ENCODE measurements around the gene SAP30L. TPM values are rescaled to one million over a fixed set of nuclear protein-coding genes. Genes with fewer than 3 reads are reported as not detected.

Gene SAP30L
- total RNA-seq, 8 experiments from 2014 or later = 10.0 to 27.3 (median 16.7) TPM

GRCh38 chr5:154485850-154486426 is 40.1 kb downstream of the SAP30L start:
- H3K4me1 ChIP-seq (replicated peaks in 1 of 2) = peaks cover 5 to 11% of the 10 kb centered on the region in 2 donors
- WGBS, 10 experiments = 0 to 34% (median 16%) methylated on average over 2 to 6 of the region's 6 CpGs
- no peak for ATAC-seq (replicated peaks in 6 of 8)
- in situ Hi-C loops (cut with MboI; ENCODE audit: low pct_unique_long_range_greater_than_20kb in 2 of 9, low sequenced_read_pairs in 9 of 9, unreplicated experiment in 9 of 9) = loop anchor here in 3 of 9 experiments (25.0 kb wide), 1 partner anchor 126 kb away; no protein-coding TSS in a partner anchor
- no peak overlapping the region for H3K27ac ChIP-seq
- no peak overlapping the region for H3K4me3 ChIP-seq

GRCh38 chr5:154486427-154486866 is 40.6 kb downstream of the SAP30L start:
- H3K4me3 ChIP-seq = no peak overlapping the region
- in situ Hi-C loops (cut with MboI; ENCODE audit: low pct_unique_long_range_greater_than_20kb in 2 of 9, low sequenced_read_pairs in 9 of 9, unreplicated experiment in 9 of 9) = loop anchor here in 3 of 9 experiments (25.0 kb wide), 1 partner anchor 126 kb away; no protein-coding TSS in a partner anchor
- H3K4me1 ChIP-seq (replicated peaks in 1 of 2) = peaks cover 5 to 11% of the 10 kb centered on the region in 2 donors
- ATAC-seq (replicated peaks in 6 of 8) = peak in 1 of 8 experiments; percentile 40
- 0 to 41% (median 6%) methylated on average over 2 to 4 of the region's 4 CpGs; no CpG with 5 or more reads in 3 of the 10 experiments for WGBS, 10 experiments
- no peak overlapping the region for H3K27ac ChIP-seq

DNA sequence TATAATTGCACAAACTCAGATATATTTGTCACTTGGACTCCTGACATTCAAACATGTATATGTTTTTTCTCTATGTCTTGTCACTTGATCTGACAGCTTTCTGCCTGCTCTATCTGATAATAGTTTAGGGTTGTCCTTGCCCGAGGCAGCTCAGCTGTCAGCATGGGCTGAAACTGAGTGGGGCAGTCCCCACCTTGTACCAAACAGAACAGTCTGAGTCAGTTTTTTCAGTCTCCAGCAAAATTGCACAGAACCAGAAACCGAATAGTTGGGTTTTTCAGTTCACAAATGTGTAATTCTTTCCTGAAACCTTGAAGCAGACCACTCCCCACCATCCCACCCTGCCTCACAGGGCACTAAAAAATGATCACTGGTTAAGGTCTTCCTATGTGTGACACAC is 41.7 kb downstream of the SAP30L start:
- WGBS, 10 experiments = 0 to 25% (median 11%) methylated on average over 1 to 2 of the region's 2 CpGs; no CpG with 5 or more reads in 3 of the 10 experiments
- in situ Hi-C loops (cut with MboI; ENCODE audit: low pct_unique_long_range_greater_than_20kb in 2 of 9, low sequenced_read_pairs in 9 of 9, unreplicated experiment in 9 of 9) = loop anchor here in 3 of 9 experiments (25.0 kb wide), 1 partner anchor 125 kb away; no protein-coding TSS in a partner anchor
- no peak overlapping the region for H3K4me3 ChIP-seq
- no peak overlapping the region for H3K27ac ChIP-seq
- peaks cover 4 to 8% of the 10 kb centered on the region in 2 donors for H3K4me1 ChIP-seq (replicated peaks in 1 of 2)
- ATAC-seq (replicated peaks in 6 of 8) = no peak

DNA sequence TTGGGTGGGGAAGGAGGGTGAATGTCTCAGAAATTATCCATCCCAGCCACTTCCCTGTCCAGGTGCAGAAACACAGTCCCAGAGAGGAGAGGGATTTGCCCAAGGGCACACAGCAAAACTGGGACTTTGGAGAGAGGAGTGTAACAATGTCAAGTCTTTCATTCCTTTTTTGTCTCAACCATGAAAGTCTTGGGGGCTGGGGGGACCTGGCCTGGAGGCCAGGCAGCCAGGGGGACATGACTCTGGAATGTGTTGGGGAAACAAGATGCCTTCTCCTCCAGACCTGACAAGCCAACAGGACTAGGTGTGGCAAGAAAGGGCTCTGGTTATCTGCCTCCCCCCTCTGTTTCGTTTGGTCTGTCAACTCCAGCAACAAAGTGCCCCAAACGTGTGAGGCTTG is 46.1 kb downstream of the SAP30L start:
- Histone ChIP-seq H3K4me1 (replicated peaks in 1 of 2) (no peaks in the 10 kb centered on the region), H3K27ac (no peak overlapping the region), H3K4me3 (no peak overlapping the region)
- in situ Hi-C loops (cut with MboI; ENCODE audit: low pct_unique_long_range_greater_than_20kb in 2 of 9, low sequenced_read_pairs in 9 of 9, unreplicated experiment in 9 of 9) = loop anchor here in 3 of 9 experiments (25.0 kb wide), 1 partner anchor 120 kb away; no protein-coding TSS in a partner anchor
- 25 to 43% (median 40%) methylated on average over 1 to 2 of the region's 2 CpGs; no CpG with 5 or more reads in 7 of the 10 experiments for WGBS, 10 experiments
- no peak for ATAC-seq (replicated peaks in 6 of 8)

DNA sequence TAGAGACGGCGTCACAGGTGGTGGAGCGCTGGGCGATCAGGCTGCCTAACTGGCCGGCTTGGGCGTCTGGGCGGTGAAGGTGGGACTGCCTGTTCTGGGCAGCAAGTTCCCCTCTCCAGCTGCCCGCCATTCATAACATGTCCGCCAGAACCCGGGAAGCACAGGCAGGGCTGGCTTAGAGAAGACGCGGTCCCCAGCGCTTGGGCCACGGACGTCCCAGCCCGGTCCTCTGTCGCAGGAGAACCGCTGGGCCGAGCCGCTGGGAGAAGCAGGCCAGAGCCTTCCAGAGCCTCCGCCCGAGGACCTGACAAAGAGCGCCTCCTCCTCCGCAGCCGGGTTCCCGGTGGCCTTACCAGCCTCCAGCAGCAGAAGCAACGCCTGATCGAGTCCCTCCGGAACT is 47.5 kb downstream of the SAP30L start:
- no peak for ATAC-seq (replicated peaks in 6 of 8)
- H3K4me1 ChIP-seq (replicated peaks in 1 of 2) = no peaks in the 10 kb centered on the region
- H3K4me3 ChIP-seq = no peak overlapping the region
- in situ Hi-C loops (cut with MboI; ENCODE audit: low pct_unique_long_range_greater_than_20kb in 2 of 9, low sequenced_read_pairs in 9 of 9, unreplicated experiment in 9 of 9) = loop anchor here in 3 of 9 experiments (25.0 kb wide), 1 partner anchor 119 kb away; no protein-coding TSS in a partner anchor
- no peak overlapping the region for H3K27ac ChIP-seq
- 21 to 94% (median 72%) methylated on average over 2 to 18 of the region's 29 CpGs; no CpG with 5 or more reads in 5 of the 10 experiments for WGBS, 10 experiments

GRCh38 chr5:154494036-154494435 is 48.2 kb downstream of the SAP30L start:
- ATAC-seq (replicated peaks in 6 of 8) = no peak
- H3K4me3 ChIP-seq = no peak overlapping the region
- WGBS, 10 experiments = 32 to 96% (median 79%) methylated on average over 2 to 4 of the region's 4 CpGs
- in situ Hi-C loops (cut with MboI; ENCODE audit: low pct_unique_long_range_greater_than_20kb in 2 of 9, low sequenced_read_pairs in 9 of 9, unreplicated experiment in 9 of 9) = loop anchor here in 3 of 9 experiments (25.0 kb wide), 1 partner anchor 118 kb away; no protein-coding TSS in a partner anchor
- no peak overlapping the region for H3K27ac ChIP-seq
- no peaks in the 10 kb centered on the region for H3K4me1 ChIP-seq (replicated peaks in 1 of 2)

GRCh38 chr5:154498591-154498990 is 52.8 kb downstream of the SAP30L start:
- H3K27ac ChIP-seq = no peak overlapping the region
- H3K4me3 ChIP-seq = no peak overlapping the region
- in situ Hi-C loops (cut with MboI; ENCODE audit: low pct_unique_long_range_greater_than_20kb in 2 of 9, low sequenced_read_pairs in 9 of 9, unreplicated experiment in 9 of 9) = loop anchor here in 3 of 9 experiments (25.0 kb wide), 1 partner anchor 114 kb away; no protein-coding TSS in a partner anchor
- no peak for ATAC-seq (replicated peaks in 6 of 8)
- 0 to 83% (median 42%) methylated on average over 1 of the region's 1 CpG; no CpG with 5 or more reads in 4 of the 10 experiments for WGBS, 10 experiments
- no peaks in the 10 kb centered on the region for H3K4me1 ChIP-seq (replicated peaks in 1 of 2)

DNA sequence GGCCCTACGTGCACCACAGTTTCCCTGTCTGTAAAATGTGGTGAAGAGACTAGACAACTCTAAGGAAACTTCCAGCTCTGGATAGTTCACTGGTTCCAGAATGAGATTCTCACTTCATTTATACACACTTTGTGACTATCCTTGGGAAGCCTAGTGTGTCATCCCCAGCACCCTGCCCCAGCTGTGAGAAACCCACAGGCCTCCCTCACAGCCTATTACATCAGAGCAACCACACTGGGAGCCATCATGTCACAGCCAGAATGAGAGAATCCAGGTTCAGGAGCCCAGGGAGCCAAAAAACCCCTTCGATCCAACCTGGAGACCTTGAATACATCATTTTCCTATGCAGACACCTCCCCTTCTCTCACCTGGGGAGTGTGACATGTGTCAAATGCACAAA is 53.2 kb downstream of the SAP30L start:
- Histone ChIP-seq H3K4me1 (replicated peaks in 1 of 2) (no peaks in the 10 kb centered on the region), H3K4me3 (no peak overlapping the region), H3K27ac (no peak overlapping the region)
- no peak for ATAC-seq (replicated peaks in 6 of 8)
- in situ Hi-C loops (cut with MboI; ENCODE audit: low pct_unique_long_range_greater_than_20kb in 2 of 9, low sequenced_read_pairs in 9 of 9, unreplicated experiment in 9 of 9) = loop anchor here in 3 of 9 experiments (25.0 kb wide), 1 partner anchor 113 kb away; no protein-coding TSS in a partner anchor
- WGBS, 10 experiments = 0 to 90% (median 71%) methylated on average over 1 to 2 of the region's 2 CpGs; no CpG with 5 or more reads in 5 of the 10 experiments

- in situ Hi-C loops (cut with MboI; ENCODE audit: low pct_unique_long_range_greater_than_20kb in 2 of 9, low sequenced_read_pairs in 9 of 9, unreplicated experiment in 9 of 9) = no loop called here
- H3K4me3 ChIP-seq = no peak overlapping the region
- no peak overlapping the region for H3K27ac ChIP-seq
- ATAC-seq (replicated peaks in 6 of 8) = no peak
- WGBS, 10 experiments = 0 to 80% (median 44%) methylated on average over 1 to 2 of the region's 2 CpGs; no CpG with 5 or more reads in 6 of the 10 experiments
- H3K4me1 ChIP-seq (replicated peaks in 1 of 2) = no peaks in the 10 kb centered on the region
Observed at GRCh38 chr5:154501566-154501965, 55.8 kb downstream of the SAP30L start.

- Histone ChIP-seq H3K4me1 (replicated peaks in 1 of 2) (no peaks in the 10 kb centered on the region), H3K4me3 (no peak overlapping the region), H3K27ac (no peak overlapping the region)
- in situ Hi-C loops (cut with MboI; ENCODE audit: low pct_unique_long_range_greater_than_20kb in 2 of 9, low sequenced_read_pairs in 9 of 9, unreplicated experiment in 9 of 9) = no loop called here
- 20 to 63% (median 40%) methylated on average over 1 of the region's 1 CpG; no CpG with 5 or more reads in 6 of the 10 experiments for WGBS, 10 experiments
- no peak for ATAC-seq (replicated peaks in 6 of 8)
Observed at GRCh38 chr5:154502180-154502579, 56.4 kb downstream of the SAP30L start.

DNA sequence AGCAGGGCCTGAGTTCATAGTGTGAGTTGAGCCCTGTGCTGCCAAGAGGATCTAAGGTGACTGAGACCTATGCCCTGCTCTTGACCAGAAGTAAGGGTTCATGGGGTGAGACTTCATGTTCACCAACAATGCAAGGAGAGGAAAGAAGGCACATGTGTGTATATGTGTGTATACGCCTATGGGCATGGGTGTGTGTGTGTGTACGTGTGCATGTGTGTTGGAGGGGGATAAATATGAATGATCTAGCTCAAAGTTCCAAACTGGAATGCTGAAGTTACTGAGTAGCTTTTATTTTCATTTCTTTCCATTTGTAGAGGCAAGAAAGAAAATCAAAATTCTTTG is 57.9 kb downstream of the SAP30L start:
- Histone ChIP-seq H3K4me3 (no peak overlapping the region), H3K4me1 (replicated peaks in 1 of 2) (no peaks in the 10 kb centered on the region), H3K27ac (no peak overlapping the region)
- no peak for ATAC-seq (replicated peaks in 6 of 8)
- 75 to 100% (median 85%) methylated on average over 1 to 2 of the region's 2 CpGs; no CpG with 5 or more reads in 2 of the 10 experiments for WGBS, 10 experiments
- in situ Hi-C loops (cut with MboI; ENCODE audit: low pct_unique_long_range_greater_than_20kb in 2 of 9, low sequenced_read_pairs in 9 of 9, unreplicated experiment in 9 of 9) = no loop called here

DNA sequence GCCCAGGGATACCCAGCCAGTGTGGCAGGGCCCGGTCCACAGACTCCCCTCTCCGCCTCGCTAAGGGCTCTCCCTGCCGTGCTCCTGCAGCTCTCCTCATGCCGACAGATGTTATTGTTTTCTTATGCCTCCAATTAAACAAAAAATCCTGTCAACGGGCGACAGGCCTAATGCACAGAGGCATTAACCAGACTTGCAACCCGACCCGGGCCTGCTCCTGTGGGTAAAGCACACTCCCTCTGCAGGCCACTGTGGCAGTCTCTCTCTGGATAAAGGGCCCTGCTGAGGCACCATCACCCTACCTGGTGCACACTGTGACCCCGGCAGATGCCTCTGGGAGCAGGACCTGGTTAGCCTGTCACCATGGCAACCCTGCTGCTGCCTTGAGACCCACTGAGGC is 59.8 kb downstream of the SAP30L start:
- H3K27ac ChIP-seq = no peak overlapping the region
- in situ Hi-C loops (cut with MboI; ENCODE audit: low pct_unique_long_range_greater_than_20kb in 2 of 9, low sequenced_read_pairs in 9 of 9, unreplicated experiment in 9 of 9) = no loop called here
- H3K4me3 ChIP-seq = no peak overlapping the region
- ATAC-seq (replicated peaks in 6 of 8) = no peak
- H3K4me1 ChIP-seq (replicated peaks in 1 of 2) = peaks cover 7 to 12% of the 10 kb centered on the region in 2 donors
- 33 to 77% (median 70%) methylated on average over 1 to 7 of the region's 10 CpGs; no CpG with 5 or more reads in 5 of the 10 experiments for WGBS, 10 experiments

GRCh38 chr5:154506049-154506715 is 60.4 kb downstream of the SAP30L start:
- ATAC-seq (replicated peaks in 6 of 8) = no peak

More at GRCh38 chr5:154506049-154506715, 60.4 kb downstream of the SAP30L start:
- H3K27ac ChIP-seq = no peak overlapping the region
- peaks cover 8 to 14% of the 10 kb centered on the region in 2 donors for H3K4me1 ChIP-seq (replicated peaks in 1 of 2)
- no peak overlapping the region for H3K4me3 ChIP-seq
- in situ Hi-C loops (cut with MboI; ENCODE audit: low pct_unique_long_range_greater_than_20kb in 2 of 9, low sequenced_read_pairs in 9 of 9, unreplicated experiment in 9 of 9) = no loop called here
- WGBS, 10 experiments = 81 to 100% (median 95%) methylated on average over 1 to 6 of the region's 8 CpGs; no CpG with 5 or more reads in 4 of the 10 experiments
